CD4-positive, alpha-beta T cell treated with Interleukin-17A for 1 hour (primary cell): Measurements from ENCODE around the gene NDUFS6.
A peak's percentile ranks its signal among the peaks of the same experiment; 100 is the strongest.

ENCODE experiments used
- DNase-seq: peaks from one replicate; pipeline ENCODE4 v3.0.0-alpha.2; 2020

The NDUFS6 gene

GRCh38 chr5:1818784-1819183 is 17.6 kb downstream of the NDUFS6 start:
- DNase-seq, result no peak

GRCh38 chr5:1819458-1819857 is 18.3 kb downstream of the NDUFS6 start:
- no peak for DNase-seq

- no peak for DNase-seq
These were observed 19.2 kb downstream of the NDUFS6 start for GRCh38 chr5:1820381-1820780.

GRCh38 chr5:1820926-1821325 is 19.7 kb downstream of the NDUFS6 start:
- no peak for DNase-seq

GRCh38 chr5:1821862-1822261 is 20.7 kb downstream of the NDUFS6 start:
- DNase-seq, result no peak

GRCh38 chr5:1823381-1824034 is 22.3 kb downstream of the NDUFS6 start:
- no peak for DNase-seq

GRCh38 chr5:1824109-1824821 is 23.1 kb downstream of the NDUFS6 start:
- no peak for DNase-seq

GRCh38 chr5:1824903-1825841 is 24.0 kb downstream of the NDUFS6 start:
- no peak for DNase-seq

- DNase-seq, result no peak
These were observed 25.2 kb downstream of the NDUFS6 start for GRCh38 chr5:1826235-1826980.

GRCh38 chr5:1827025-1827885 is 26.0 kb downstream of the NDUFS6 start:
- no peak for DNase-seq

- peak; percentile 9 for DNase-seq
These were observed 26.7 kb downstream of the NDUFS6 start for GRCh38 chr5:1827886-1828397.

GRCh38 chr5:1830571-1831228 is 29.5 kb downstream of the NDUFS6 start:
- no peak for DNase-seq

- DNase-seq, result no peak
These were observed 30.1 kb downstream of the NDUFS6 start for GRCh38 chr5:1831257-1831656.

GRCh38 chr5:1831677-1832313 is 30.6 kb downstream of the NDUFS6 start:
- no peak for DNase-seq

- DNase-seq, result no peak
These were observed 31.5 kb downstream of the NDUFS6 start for GRCh38 chr5:1832511-1833250.

- no peak for DNase-seq
These were observed 32.2 kb downstream of the NDUFS6 start for GRCh38 chr5:1833264-1834021.

- DNase-seq, result no peak
These were observed 32.9 kb downstream of the NDUFS6 start for GRCh38 chr5:1834022-1834551.

- no peak for DNase-seq
These were observed 33.7 kb downstream of the NDUFS6 start for GRCh38 chr5:1834721-1835429.
